ENCODE results near the gene VPS72.
"Not testable (repeated sequence)": the region's sequence is repeated elsewhere in the genome, so short reads cannot be mapped to it uniquely, and the experiment has no call there.

The VPS72 gene

DNA sequence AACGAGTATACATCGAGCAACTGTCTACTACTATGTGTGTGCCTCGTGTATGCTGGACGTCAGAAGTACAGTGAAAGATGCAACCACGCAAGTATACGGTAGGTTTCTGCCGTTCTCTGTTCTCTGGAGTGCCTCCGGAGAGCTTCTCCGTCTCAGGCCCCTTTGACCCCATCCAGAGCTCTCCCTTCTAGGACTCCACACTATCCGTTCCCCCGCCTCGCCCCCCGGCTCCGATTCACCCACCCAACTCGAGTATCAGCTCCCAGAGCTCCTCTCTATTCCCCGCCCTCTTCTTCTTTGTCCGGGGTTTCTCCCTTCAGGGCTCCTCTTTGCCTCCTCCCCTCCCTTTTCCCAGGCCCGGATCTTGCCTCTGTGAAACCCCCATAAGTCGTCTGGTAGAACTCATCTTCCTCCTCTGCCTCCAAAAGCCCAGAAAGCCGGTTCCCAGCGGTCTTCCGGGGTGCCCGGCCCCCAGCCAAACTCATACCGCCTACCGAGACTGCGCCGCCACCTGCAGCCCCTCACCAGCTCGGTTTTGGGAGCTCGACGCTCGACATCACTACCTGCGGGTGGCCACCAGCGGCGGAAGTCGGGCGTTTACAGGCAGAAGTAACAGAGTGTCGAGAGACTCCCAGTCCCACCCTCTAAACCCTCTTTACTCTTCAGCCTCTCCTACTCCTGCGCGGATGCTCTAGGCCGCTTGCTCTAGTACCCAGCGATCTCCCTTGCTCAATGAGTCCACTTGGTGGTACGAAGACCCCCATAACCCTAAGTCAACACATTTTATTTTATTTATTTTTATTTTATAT, at the start of gene VPS72:
Gene VPS72, minus strand, starts transcription at position 561 of the 809 bp plus-strand sequence. Its CDS starts 76 bp downstream, at position 485.
- H3K9me3 Mint-ChIP-seq = no peaks in the 10 kb centered on the region
- peak within 1 kb of the TSS; percentile 98 for H3K4me3 Mint-ChIP-seq
- H3K4me1 Mint-ChIP-seq (ENCODE audit: low read depth) = peaks cover 30% of the 10 kb centered on the region
- no peaks in the 10 kb centered on the region for H3K27me3 Mint-ChIP-seq
- H3K27ac Mint-ChIP-seq = peak within 1 kb of the TSS; percentile 98
- peaks cover 15% of the 10 kb centered on the region for H3K36me3 Mint-ChIP-seq (ENCODE audit: low read depth)

GRCh38 chr1:151238467-151238739, 48.4 kb upstream of the VPS72 start:
- Mint-ChIP-seq H3K27me3 (no peaks in the 10 kb centered on the region), H3K4me1 (ENCODE audit: low read depth) (peaks cover 7% of the 10 kb centered on the region), H3K9me3 (no peaks in the 10 kb centered on the region), H3K4me3 (no peak overlapping the region), H3K36me3 (ENCODE audit: low read depth) (peaks cover 74% of the 10 kb centered on the region), H3K27ac (no peak overlapping the region)

GRCh38 chr1:151237678-151238466, 47.9 kb upstream of the VPS72 start:
- Mint-ChIP-seq H3K4me3 (no peak overlapping the region), H3K27me3 (no peaks in the 10 kb centered on the region), H3K27ac (peak overlapping the region; percentile 37), H3K9me3 (no peaks in the 10 kb centered on the region), H3K36me3 (ENCODE audit: low read depth) (peaks cover 69% of the 10 kb centered on the region), H3K4me1 (ENCODE audit: low read depth) (peaks cover 7% of the 10 kb centered on the region)

DNA sequence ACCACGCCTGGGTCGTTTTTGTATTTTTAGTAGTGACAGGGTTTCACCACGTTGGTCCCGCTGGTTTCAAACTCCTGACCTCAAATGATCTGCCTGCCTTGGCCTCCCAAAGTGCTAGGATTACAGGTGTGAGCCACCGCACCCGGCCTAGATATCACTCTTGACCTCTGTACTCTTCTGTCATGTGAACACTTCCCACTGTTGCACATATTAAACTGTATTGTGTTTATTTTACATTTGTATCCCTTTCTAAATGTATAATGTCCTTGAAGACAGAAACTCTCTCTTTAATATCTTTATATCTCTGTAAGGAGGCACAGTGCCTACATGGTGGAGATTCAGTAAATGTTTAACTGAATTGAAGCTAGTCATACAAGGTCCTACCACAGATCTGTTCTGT, 45.2 kb upstream of the VPS72 start:
- H3K9me3 Mint-ChIP-seq = no peaks in the 10 kb centered on the region
- H3K4me3 Mint-ChIP-seq = no peak overlapping the region
- peaks cover 7% of the 10 kb centered on the region for H3K4me1 Mint-ChIP-seq (ENCODE audit: low read depth)
- no peak overlapping the region for H3K27ac Mint-ChIP-seq
- H3K36me3 Mint-ChIP-seq (ENCODE audit: low read depth) = peaks cover 76% of the 10 kb centered on the region
- H3K27me3 Mint-ChIP-seq = no peaks in the 10 kb centered on the region

DNA sequence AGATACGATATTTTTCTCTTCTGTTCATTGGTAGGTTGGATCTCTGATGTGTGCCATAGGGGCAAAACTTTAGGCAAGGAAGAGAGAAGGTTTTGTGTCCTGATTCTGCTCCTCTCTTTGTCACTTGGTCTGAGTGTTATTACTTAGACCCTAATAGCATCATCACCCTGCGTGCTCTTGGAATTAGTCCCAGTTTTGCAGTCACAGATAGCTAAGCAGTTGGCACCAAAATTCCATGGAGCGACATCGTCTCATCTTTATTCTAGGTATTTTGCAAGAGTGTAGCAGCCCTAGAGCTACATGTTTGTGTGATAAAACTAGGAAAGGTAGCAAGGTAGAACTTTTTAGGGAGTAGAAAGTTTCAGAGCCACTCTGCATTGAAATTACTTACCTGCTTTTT, 32.1 kb upstream of the VPS72 start:
- Mint-ChIP-seq H3K9me3 (no peaks in the 10 kb centered on the region), H3K27me3 (no peaks in the 10 kb centered on the region), H3K27ac (no peak overlapping the region), H3K36me3 (ENCODE audit: low read depth) (peaks cover 31% of the 10 kb centered on the region), H3K4me1 (ENCODE audit: low read depth) (no peaks in the 10 kb centered on the region), H3K4me3 (no peak overlapping the region)

DNA sequence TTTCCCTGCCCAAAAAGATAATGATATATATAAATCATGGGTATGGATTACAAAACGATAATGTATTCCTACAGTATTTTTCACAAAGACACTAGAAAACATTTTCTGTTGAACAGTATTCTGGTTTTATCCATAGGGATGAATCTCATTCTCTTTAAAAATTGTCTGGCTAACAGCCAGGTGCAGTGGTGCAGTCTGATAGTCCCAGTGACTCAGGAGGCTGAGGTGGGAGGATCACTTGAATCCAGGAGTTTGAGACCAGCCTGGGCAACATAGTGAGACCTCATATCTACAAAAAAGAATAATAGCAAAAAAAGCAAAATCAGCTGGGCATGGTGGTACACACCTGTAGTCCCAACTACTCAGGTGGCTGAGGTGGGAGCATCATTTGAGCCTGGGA, 31.6 kb upstream of the VPS72 start:
- Mint-ChIP-seq H3K27ac (no peak overlapping the region), H3K27me3 (no peaks in the 10 kb centered on the region), H3K4me1 (ENCODE audit: low read depth) (no peaks in the 10 kb centered on the region), H3K36me3 (ENCODE audit: low read depth) (peaks cover 29% of the 10 kb centered on the region), H3K9me3 (no peaks in the 10 kb centered on the region), H3K4me3 (no peak overlapping the region)

DNA sequence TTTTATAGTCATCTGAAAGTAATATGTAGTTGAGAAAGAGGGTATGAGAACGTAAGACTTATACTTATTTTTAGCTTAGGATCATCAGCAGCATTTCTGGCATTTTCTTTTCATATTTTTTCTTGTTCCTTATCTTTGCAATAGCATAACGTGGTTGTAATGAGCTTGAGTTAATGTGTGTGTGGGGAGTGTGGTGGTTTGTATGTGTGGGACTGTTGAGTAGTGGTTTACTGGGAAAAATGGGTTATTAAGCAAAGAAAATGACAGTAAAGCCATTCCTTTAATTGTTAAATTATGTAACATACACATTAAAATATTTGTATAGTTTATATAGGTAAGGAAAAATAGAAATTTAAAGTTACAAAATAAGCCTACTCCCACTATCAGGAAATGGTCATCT, 23.6 kb upstream of the VPS72 start:
- Mint-ChIP-seq H3K27me3 (no peaks in the 10 kb centered on the region), H3K4me1 (ENCODE audit: low read depth) (peaks cover 18% of the 10 kb centered on the region), H3K9me3 (no peaks in the 10 kb centered on the region), H3K27ac (no peak overlapping the region), H3K36me3 (ENCODE audit: low read depth) (peaks cover 38% of the 10 kb centered on the region), H3K4me3 (no peak overlapping the region)

DNA sequence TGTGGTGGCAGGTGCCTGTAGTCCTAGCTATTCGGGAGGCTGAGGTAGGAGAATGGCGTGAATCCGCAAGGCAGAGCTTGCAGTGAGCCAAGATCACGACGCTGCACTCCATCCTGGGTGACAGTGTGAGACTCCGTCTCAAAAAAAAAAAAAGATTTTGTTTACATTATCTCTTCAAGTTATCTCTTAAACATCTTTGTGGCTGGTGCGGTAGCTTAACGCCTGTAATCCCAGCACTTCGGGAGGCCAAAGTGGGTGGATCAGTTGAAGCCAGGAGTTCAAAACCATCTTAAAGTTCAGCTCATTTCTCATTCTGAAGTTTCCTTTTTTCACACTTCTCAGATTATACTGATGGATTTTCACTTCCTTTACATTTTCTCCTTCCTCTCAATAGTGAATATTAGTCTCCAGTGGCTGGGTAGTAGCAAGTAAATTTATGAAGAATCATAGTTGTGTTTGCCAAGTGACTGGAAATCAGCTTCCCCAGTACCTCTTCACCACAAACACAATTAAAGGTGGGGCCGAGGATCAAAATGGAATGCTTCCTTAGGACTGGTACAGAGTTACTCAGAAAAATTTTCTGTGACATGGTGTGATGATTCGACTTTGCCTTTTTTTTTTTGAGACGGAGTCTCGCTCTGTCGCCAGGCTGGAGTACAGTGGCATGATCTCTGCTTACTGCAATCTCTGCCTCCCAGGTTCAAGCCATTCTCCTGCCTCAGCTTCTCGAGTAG, 22.1 kb upstream of the VPS72 start:
- Mint-ChIP-seq H3K4me3 (peak overlapping the region; percentile 14), H3K27ac (peak overlapping the region; percentile 71)

GRCh38 chr1:151210830-151211229, 20.8 kb upstream of the VPS72 start:
- H3K27me3 Mint-ChIP-seq = no peaks in the 10 kb centered on the region
- no peak overlapping the region for H3K27ac Mint-ChIP-seq
- peaks cover 18% of the 10 kb centered on the region for H3K4me1 Mint-ChIP-seq (ENCODE audit: low read depth)
- H3K9me3 Mint-ChIP-seq = no peaks in the 10 kb centered on the region
- H3K36me3 Mint-ChIP-seq (ENCODE audit: low read depth) = peaks cover 45% of the 10 kb centered on the region
- H3K4me3 Mint-ChIP-seq = no peak overlapping the region

More for the DNA sequence above, 22.1 kb upstream of the VPS72 start:
- no peaks in the 10 kb centered on the region for H3K27me3 Mint-ChIP-seq
- H3K9me3 Mint-ChIP-seq = no peaks in the 10 kb centered on the region
- H3K4me1 Mint-ChIP-seq (ENCODE audit: low read depth) = peaks cover 18% of the 10 kb centered on the region
- H3K36me3 Mint-ChIP-seq (ENCODE audit: low read depth) = peaks cover 39% of the 10 kb centered on the region

- H3K27me3 Mint-ChIP-seq, H3K4me3 Mint-ChIP-seq, H3K27ac Mint-ChIP-seq, H3K9me3 Mint-ChIP-seq: not testable (repeated sequence)
- Mint-ChIP-seq H3K4me1 (ENCODE audit: low read depth) (peaks cover 25% of the 10 kb centered on the region), H3K36me3 (ENCODE audit: low read depth) (peaks cover 49% of the 10 kb centered on the region)
Observed at GRCh38 chr1:151205381-151205965, 15.5 kb upstream of the VPS72 start.

DNA sequence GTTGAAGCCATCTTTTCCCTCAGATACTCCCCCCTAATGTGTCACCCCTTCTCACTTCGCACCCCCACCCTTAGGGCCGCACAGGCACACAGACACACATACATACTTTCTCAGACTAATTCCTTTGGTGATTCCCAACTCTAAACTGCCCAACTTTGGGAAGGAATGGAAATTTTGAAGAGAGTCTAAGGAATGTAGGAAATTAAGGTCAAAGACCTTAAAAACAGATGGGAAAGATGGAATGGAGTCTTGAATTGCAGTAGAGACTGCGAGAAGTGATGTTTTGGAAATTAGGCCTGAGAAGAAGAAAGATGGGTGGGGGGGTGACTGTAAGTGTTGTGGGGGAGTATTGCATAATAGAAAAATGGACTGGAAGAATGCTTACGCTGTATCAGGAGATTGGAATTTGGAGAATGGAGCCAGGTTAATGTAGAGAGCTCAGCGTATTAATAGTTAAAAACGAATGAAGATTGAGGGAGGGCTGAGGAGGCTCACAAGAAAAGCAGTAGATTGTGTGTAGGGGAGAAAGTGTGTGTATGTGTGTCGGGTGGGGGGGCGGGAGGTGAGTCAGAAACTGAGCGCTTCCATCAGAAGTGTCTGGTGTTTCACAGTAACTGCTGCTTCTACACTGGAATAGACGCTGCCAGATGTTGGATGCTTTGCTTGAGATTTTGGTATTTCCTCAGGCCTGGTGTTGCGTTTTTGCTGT, 10.0 kb upstream of the VPS72 start:
- H3K4me3 Mint-ChIP-seq = peak overlapping the region; percentile 100

GRCh38 chr1:151198254-151199127, 8.5 kb upstream of the VPS72 start, which contains the start of gene PIP5K1A:
PIP5K1A (plus strand) TSS chr1:151198552; CDS start chr1:151198997, 445 bp downstream.
- Mint-ChIP-seq H3K27me3 (no peaks in the 10 kb centered on the region), H3K36me3 (ENCODE audit: low read depth) (peaks cover 37% of the 10 kb centered on the region), H3K4me3 (peak within 1 kb of the TSS; percentile 100), H3K4me1 (ENCODE audit: low read depth) (peaks cover 47% of the 10 kb centered on the region), H3K9me3 (no peaks in the 10 kb centered on the region), H3K27ac (peak within 1 kb of the TSS; percentile 98)

More for the DNA sequence above, 10.0 kb upstream of the VPS72 start:
- peaks cover 44% of the 10 kb centered on the region for H3K36me3 Mint-ChIP-seq (ENCODE audit: low read depth)
- peak overlapping the region; percentile 98 for H3K27ac Mint-ChIP-seq
- H3K9me3 Mint-ChIP-seq = no peaks in the 10 kb centered on the region
- peaks cover 58% of the 10 kb centered on the region for H3K4me1 Mint-ChIP-seq (ENCODE audit: low read depth)
- H3K27me3 Mint-ChIP-seq = no peaks in the 10 kb centered on the region

DNA sequence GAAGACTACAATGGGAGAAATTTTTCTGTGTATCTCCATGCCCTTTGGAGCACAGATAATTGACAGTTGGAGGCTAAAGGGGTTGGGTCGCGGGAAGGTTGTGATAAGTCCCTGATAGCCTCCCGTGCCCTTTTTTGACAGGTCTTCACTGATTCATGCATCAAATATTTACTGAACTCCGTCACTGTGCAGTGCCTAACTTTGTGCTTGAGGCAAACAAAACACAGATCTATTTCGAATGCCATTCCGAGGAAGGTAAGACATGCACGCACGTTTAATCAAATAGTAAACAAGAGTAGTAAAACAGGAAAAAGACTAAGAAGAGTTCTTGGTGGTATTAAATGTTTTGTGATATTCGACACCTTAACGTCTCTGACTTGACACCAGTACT, 7.9 kb upstream of the VPS72 start:
- H3K27me3 Mint-ChIP-seq = no peaks in the 10 kb centered on the region
- H3K4me1 Mint-ChIP-seq (ENCODE audit: low read depth) = peaks cover 47% of the 10 kb centered on the region
- peaks cover 34% of the 10 kb centered on the region for H3K36me3 Mint-ChIP-seq (ENCODE audit: low read depth)
- H3K9me3 Mint-ChIP-seq = no peaks in the 10 kb centered on the region
- peak overlapping the region; percentile 98 for H3K27ac Mint-ChIP-seq
- peak overlapping the region; percentile 100 for H3K4me3 Mint-ChIP-seq
